SJCRH30 (cell line): Measurements from ENCODE around the gene ACAD11. TPM values are rescaled to one million over a fixed set of nuclear protein-coding genes. Genes with fewer than 3 reads are reported as not detected.
"Not testable (repeated sequence)": the region's sequence is repeated elsewhere in the genome, so short reads cannot be mapped to it uniquely, and the experiment has no call there.

ENCODE experiments used
- DNase-seq, 2 experiments: peaks; one replicate each; pipeline ENCODE4 v3.0.0-alpha.2; 2015 to 2020
- H3K27ac ChIP-seq: fragments of 250-450 bp; sonication (Bioruptor Pico); 2 replicates; pipeline ENCODE4 v1.5.1; 2020; ENCODE audit warnings: mild to moderate bottlenecking, moderate library complexity
- H3K27me3 ChIP-seq: fragments of 250-450 bp; sonication (Bioruptor Pico); 2 replicates; pipeline ENCODE4 v1.5.1; 2020; ENCODE audit warnings: mild to moderate bottlenecking, moderate library complexity
- H3K36me3 ChIP-seq: fragments of 250-450 bp; sonication (Bioruptor Pico); 2 replicates; pipeline ENCODE4 v1.5.1; 2020; ENCODE audit warnings: mild to moderate bottlenecking, moderate library complexity
- H3K4me1 ChIP-seq: fragments of 250-450 bp; sonication (Bioruptor Pico); 2 replicates; pipeline ENCODE4 v1.5.1; 2020; ENCODE audit warnings: mild to moderate bottlenecking, moderate library complexity
- H3K4me3 ChIP-seq: fragments of 250-450 bp; sonication (Bioruptor Pico); 2 replicates; pipeline ENCODE4 v1.5.1; 2020; ENCODE audit warnings: mild to moderate bottlenecking, moderate library complexity
- H3K9me3 ChIP-seq: fragments of 250-450 bp; sonication (Bioruptor Pico); replicated peaks from 2 replicates; pipeline ENCODE4 v1.5.1; 2020; ENCODE audit warnings: mild to moderate bottlenecking, moderate library complexity
- total RNA-seq: library from RNA; depleted of rRNA; stranded (reverse); fragments of >200 nt; shearing (Covaris generic); gene quantifications from 2 replicates; pipeline ENCODE4 v1.2.3, GENCODE V29; 2014

Gene ACAD11
- total RNA-seq, 1 experiment from 2014 or later, result 21.7 TPM

GRCh38 chr3:132637590-132637989 is 22.0 kb downstream of the ACAD11 start:
- DNase-seq, result no peak
- no peaks in the 10 kb centered on the region for H3K27me3 ChIP-seq
- peaks cover 3% of the 10 kb centered on the region; the same call in 1 of the 2 replicates for H3K36me3 ChIP-seq
- no peaks in the 10 kb centered on the region for H3K9me3 ChIP-seq
- H3K27ac ChIP-seq, result no peak overlapping the region
- H3K4me1 ChIP-seq, result no peaks in the 10 kb centered on the region
- no peak overlapping the region for H3K4me3 ChIP-seq

- H3K27me3 ChIP-seq, result no peaks in the 10 kb centered on the region
- no peaks in the 10 kb centered on the region for H3K9me3 ChIP-seq
- DNase-seq, result no peak
- H3K36me3 ChIP-seq, result peaks cover 9% of the 10 kb centered on the region; the same call in 1 of the 2 replicates
- H3K4me3 ChIP-seq, result no peak overlapping the region
- H3K4me1 ChIP-seq, result peaks cover 3% of the 10 kb centered on the region; the same call in 1 of the 2 replicates
- no peak overlapping the region for H3K27ac ChIP-seq
These were observed 24.6 kb downstream of the ACAD11 start for GRCh38 chr3:132635052-132635451.

GRCh38 chr3:132630612-132631011 is 29.0 kb downstream of the ACAD11 start:
- no peak overlapping the region for H3K27ac ChIP-seq
- no peak for DNase-seq

GRCh38 chr3:132629928-132630327 is 29.7 kb downstream of the ACAD11 start:
- peak in 1 of 2 experiments; percentile 7 for DNase-seq
- H3K27me3 ChIP-seq, result no peaks in the 10 kb centered on the region
- no peak overlapping the region for H3K4me3 ChIP-seq
- H3K9me3 ChIP-seq, result no peaks in the 10 kb centered on the region
- H3K4me1 ChIP-seq, result peaks cover 3% of the 10 kb centered on the region; the same call in 1 of the 2 replicates
- peak overlapping the region; percentile 3; the same call in 1 of the 2 replicates for H3K27ac ChIP-seq
- H3K36me3 ChIP-seq, result peaks cover 16% of the 10 kb centered on the region

More at GRCh38 chr3:132630612-132631011, 29.0 kb downstream of the ACAD11 start:
- Histone ChIP-seq H3K36me3 (peaks cover 16% of the 10 kb centered on the region), H3K4me3 (no peak overlapping the region), H3K27me3 (no peaks in the 10 kb centered on the region), H3K9me3 (no peaks in the 10 kb centered on the region), H3K4me1 (peaks cover 3% of the 10 kb centered on the region; the same call in 1 of the 2 replicates)

- Histone ChIP-seq H3K9me3 (no peaks in the 10 kb centered on the region), H3K36me3 (peaks cover 16% of the 10 kb centered on the region), H3K4me1 (peaks cover 3% of the 10 kb centered on the region; the same call in 1 of the 2 replicates), H3K4me3 (no peak overlapping the region), H3K27ac (no peak overlapping the region), H3K27me3 (no peaks in the 10 kb centered on the region)
- DNase-seq, result no peak
These were observed 31.5 kb downstream of the ACAD11 start for GRCh38 chr3:132628157-132628556.

- H3K4me3 ChIP-seq, result no peak overlapping the region
- no peaks in the 10 kb centered on the region for H3K27me3 ChIP-seq
- peaks cover 18% of the 10 kb centered on the region for H3K36me3 ChIP-seq
- no peaks in the 10 kb centered on the region for H3K9me3 ChIP-seq
- H3K27ac ChIP-seq, result no peak overlapping the region
- peaks cover 3% of the 10 kb centered on the region; the same call in 1 of the 2 replicates for H3K4me1 ChIP-seq
- no peak for DNase-seq
These were observed 32.7 kb downstream of the ACAD11 start for GRCh38 chr3:132626955-132627354.

GRCh38 chr3:132625613-132626012 is 34.0 kb downstream of the ACAD11 start:
- no peak for DNase-seq
- Histone ChIP-seq H3K27me3 (no peaks in the 10 kb centered on the region), H3K4me1 (peaks cover 3% of the 10 kb centered on the region; the same call in 1 of the 2 replicates), H3K27ac (no peak overlapping the region), H3K4me3 (no peak overlapping the region), H3K36me3 (peaks cover 25% of the 10 kb centered on the region), H3K9me3 (no peaks in the 10 kb centered on the region)

- DNase-seq, result no peak
- H3K4me3 ChIP-seq, result no peak overlapping the region
These were observed 34.8 kb downstream of the ACAD11 start for GRCh38 chr3:132624790-132625189.

GRCh38 chr3:132623646-132624045 is 36.0 kb downstream of the ACAD11 start:
- Histone ChIP-seq H3K27ac (no peak overlapping the region), H3K4me3 (no peak overlapping the region), H3K9me3 (no peaks in the 10 kb centered on the region), H3K27me3 (no peaks in the 10 kb centered on the region), H3K4me1 (no peaks in the 10 kb centered on the region), H3K36me3 (peaks cover 25% of the 10 kb centered on the region)
- no peak for DNase-seq

More at GRCh38 chr3:132624790-132625189, 34.8 kb downstream of the ACAD11 start:
- H3K36me3 ChIP-seq, result peaks cover 25% of the 10 kb centered on the region
- no peaks in the 10 kb centered on the region for H3K27me3 ChIP-seq
- H3K27ac ChIP-seq, result no peak overlapping the region
- no peaks in the 10 kb centered on the region for H3K4me1 ChIP-seq
- no peaks in the 10 kb centered on the region for H3K9me3 ChIP-seq

GRCh38 chr3:132622761-132623160 is 36.8 kb downstream of the ACAD11 start:
- Histone ChIP-seq H3K9me3 (no peaks in the 10 kb centered on the region), H3K4me3 (no peak overlapping the region), H3K4me1 (no peaks in the 10 kb centered on the region), H3K36me3 (peaks cover 23% of the 10 kb centered on the region), H3K27ac (no peak overlapping the region), H3K27me3 (no peaks in the 10 kb centered on the region)
- DNase-seq, result no peak

- DNase-seq, result no peak
- Histone ChIP-seq H3K27ac (no peak overlapping the region), H3K4me1 (no peaks in the 10 kb centered on the region), H3K36me3 (peaks cover 26% of the 10 kb centered on the region), H3K27me3 (no peaks in the 10 kb centered on the region), H3K4me3 (no peak overlapping the region), H3K9me3 (0 out of 2 replicates have a peak, but pooled peaks cover 3% of the 10 kb centered on the region)
These were observed 37.5 kb downstream of the ACAD11 start for GRCh38 chr3:132622148-132622547.

- Histone ChIP-seq H3K4me3 (no peak overlapping the region), H3K4me1 (no peaks in the 10 kb centered on the region), H3K27ac (no peak overlapping the region), H3K9me3 (peaks cover 14% of the 10 kb centered on the region), H3K27me3 (no peaks in the 10 kb centered on the region), H3K36me3 (peaks cover 25% of the 10 kb centered on the region)
- DNase-seq, result no peak
These were observed 42.8 kb downstream of the ACAD11 start for GRCh38 chr3:132616780-132617179.

- H3K4me3 ChIP-seq, result no peak overlapping the region
- no peak overlapping the region for H3K27ac ChIP-seq
- peaks cover 14% of the 10 kb centered on the region for H3K9me3 ChIP-seq
- peaks cover 20% of the 10 kb centered on the region for H3K36me3 ChIP-seq
- H3K27me3 ChIP-seq, result no peaks in the 10 kb centered on the region
- DNase-seq, result no peak
- H3K4me1 ChIP-seq, result no peaks in the 10 kb centered on the region
These were observed 43.7 kb downstream of the ACAD11 start for GRCh38 chr3:132615881-132616280.

GRCh38 chr3:132615301-132615700 is 44.3 kb downstream of the ACAD11 start:
- H3K27ac ChIP-seq, H3K4me3 ChIP-seq, DNase-seq, H3K4me1 ChIP-seq, H3K27me3 ChIP-seq: not testable (repeated sequence)
- H3K36me3 ChIP-seq, result peaks cover 16% of the 10 kb centered on the region
- peaks cover 14% of the 10 kb centered on the region for H3K9me3 ChIP-seq

GRCh38 chr3:132606620-132607019 is 53.0 kb downstream of the ACAD11 start:
- not testable (repeated sequence) for DNase-seq, H3K4me3 ChIP-seq, H3K36me3 ChIP-seq, H3K27me3 ChIP-seq, H3K9me3 ChIP-seq, H3K27ac ChIP-seq, H3K4me1 ChIP-seq

GRCh38 chr3:132606085-132606484 is 53.5 kb downstream of the ACAD11 start:
- Histone ChIP-seq H3K27me3 (no peaks in the 10 kb centered on the region), H3K9me3 (no peaks in the 10 kb centered on the region), H3K36me3 (peaks cover 6% of the 10 kb centered on the region; the same call in 1 of the 2 replicates), H3K27ac (no peak overlapping the region), H3K4me1 (no peaks in the 10 kb centered on the region), H3K4me3 (no peak overlapping the region)
- no peak for DNase-seq
